ENCODE data around the gene DNAH9. TPM values are rescaled to one million over a fixed set of nuclear protein-coding genes. Genes with fewer than 3 reads are reported as not detected.

Gene DNAH9
- total and polyA plus RNA-seq, 4 donors: under 0.01 to 0.09 TPM; not detected in 2

- H3K9ac ChIP-seq (ENCODE audit: low read depth in 1 of 2, low read length in 2 of 2): no peak overlapping the region
- peaks cover 0 to 6% (median 5%) of the 10 kb centered on the region in 4 donors for H3K36me3 ChIP-seq (ENCODE audit: control insufficient read depth in 4 of 4, insufficient read depth in 3 of 4, low read depth in 1 of 4, low read length in 3 of 4)
- H3K4me1 ChIP-seq (ENCODE audit: control insufficient read depth in 4 of 4, insufficient read depth in 4 of 4, low read length in 3 of 4): peaks cover 2 to 13% (median 8%) of the 10 kb centered on the region in 4 donors
- H3K27me3 ChIP-seq (ENCODE audit: control insufficient read depth in 4 of 4, insufficient read depth in 4 of 4, low read length in 3 of 4): no peaks in the 10 kb centered on the region
- H3K4me3 ChIP-seq (ENCODE audit: low read depth in 1 of 3, low read length in 3 of 3): no peak overlapping the region
- no peak for DNase-seq (ENCODE audit: low spot score)
- H3K27ac ChIP-seq (ENCODE audit: low read depth in 1 of 2, low read length in 2 of 2): no peak overlapping the region
- TF ChIP-seq, protein P1, sequence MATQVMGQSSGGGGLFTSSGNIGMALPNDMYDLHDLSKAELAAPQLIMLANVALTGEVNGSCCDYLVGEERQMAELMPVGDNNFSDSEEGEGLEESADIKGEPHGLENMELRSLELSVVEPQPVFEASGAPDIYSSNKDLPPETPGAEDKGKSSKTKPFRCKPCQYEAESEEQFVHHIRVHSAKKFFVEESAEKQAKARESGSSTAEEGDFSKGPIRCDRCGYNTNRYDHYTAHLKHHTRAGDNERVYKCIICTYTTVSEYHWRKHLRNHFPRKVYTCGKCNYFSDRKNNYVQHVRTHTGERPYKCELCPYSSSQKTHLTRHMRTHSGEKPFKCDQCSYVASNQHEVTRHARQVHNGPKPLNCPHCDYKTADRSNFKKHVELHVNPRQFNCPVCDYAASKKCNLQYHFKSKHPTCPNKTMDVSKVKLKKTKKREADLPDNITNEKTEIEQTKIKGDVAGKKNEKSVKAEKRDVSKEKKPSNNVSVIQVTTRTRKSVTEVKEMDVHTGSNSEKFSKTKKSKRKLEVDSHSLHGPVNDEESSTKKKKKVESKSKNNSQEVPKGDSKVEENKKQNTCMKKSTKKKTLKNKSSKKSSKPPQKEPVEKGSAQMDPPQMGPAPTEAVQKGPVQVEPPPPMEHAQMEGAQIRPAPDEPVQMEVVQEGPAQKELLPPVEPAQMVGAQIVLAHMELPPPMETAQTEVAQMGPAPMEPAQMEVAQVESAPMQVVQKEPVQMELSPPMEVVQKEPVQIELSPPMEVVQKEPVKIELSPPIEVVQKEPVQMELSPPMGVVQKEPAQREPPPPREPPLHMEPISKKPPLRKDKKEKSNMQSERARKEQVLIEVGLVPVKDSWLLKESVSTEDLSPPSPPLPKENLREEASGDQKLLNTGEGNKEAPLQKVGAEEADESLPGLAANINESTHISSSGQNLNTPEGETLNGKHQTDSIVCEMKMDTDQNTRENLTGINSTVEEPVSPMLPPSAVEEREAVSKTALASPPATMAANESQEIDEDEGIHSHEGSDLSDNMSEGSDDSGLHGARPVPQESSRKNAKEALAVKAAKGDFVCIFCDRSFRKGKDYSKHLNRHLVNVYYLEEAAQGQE (IDR thresholded peaks at IDR 0.05): no peak
- TF ChIP-seq FOXA1 (IDR thresholded peaks at IDR 0.05) (no peak), NR2F2 (IDR thresholded peaks at IDR 0.05) (no peak), GABPA (IDR thresholded peaks at IDR 0.05 in 1 of 2, conservative IDR thresholded peaks at IDR 0.05 in 1 of 2) (no peak), SP1 (IDR thresholded peaks at IDR 0.05) (no peak), CTCF (IDR thresholded peaks at IDR 0.05; ENCODE audit: low read depth, low read length, missing input control) (no peak)
- WGBS: 70% methylated on average over 4 of the region's 4 CpGs
- no peaks in the 10 kb centered on the region for H3K9me3 ChIP-seq (ENCODE audit: control insufficient read depth in 4 of 4, low read length in 3 of 4)
Observed at GRCh38 chr17:11991461-11991860, 393.2 kb downstream of the DNAH9 start.

GRCh38 chr17:11996722-11997146 is 398.5 kb downstream of the DNAH9 start:
- H3K9me3 ChIP-seq (ENCODE audit: control insufficient read depth in 4 of 4, low read length in 3 of 4): no peaks in the 10 kb centered on the region
- peaks cover 0 to 6% (median 3%) of the 10 kb centered on the region in 4 donors for H3K36me3 ChIP-seq (ENCODE audit: control insufficient read depth in 4 of 4, insufficient read depth in 3 of 4, low read depth in 1 of 4, low read length in 3 of 4)
- TF ChIP-seq GABPA (IDR thresholded peaks at IDR 0.05 in 1 of 2, conservative IDR thresholded peaks at IDR 0.05 in 1 of 2): no peak
- TF ChIP-seq, protein P1 (IDR thresholded peaks at IDR 0.05): peak; percentile 31
- peak; percentile 40 for TF ChIP-seq CTCF (IDR thresholded peaks at IDR 0.05; ENCODE audit: low read depth, low read length, missing input control)
- TF ChIP-seq FOXA1 (IDR thresholded peaks at IDR 0.05): no peak
- peak; percentile 54 for TF ChIP-seq TAF1 (conservative IDR thresholded peaks at IDR 0.05)
- no peak for TF ChIP-seq FOXA2 (IDR thresholded peaks at IDR 0.05)
- TF ChIP-seq RAD21 (IDR thresholded peaks at IDR 0.05): peak in 1 of 2 donors; percentile 25
- H3K4me3 ChIP-seq (ENCODE audit: low read depth in 1 of 3, low read length in 3 of 3): peak overlapping the region; percentile 89 to 96 (median 95)
- no peaks in the 10 kb centered on the region for H3K27me3 ChIP-seq (ENCODE audit: control insufficient read depth in 4 of 4, insufficient read depth in 4 of 4, low read length in 3 of 4)
- under 1% methylated on average over 14 of the region's 14 CpGs for WGBS
- peaks cover 0 to 13% (median 4%) of the 10 kb centered on the region in 4 donors for H3K4me1 ChIP-seq (ENCODE audit: control insufficient read depth in 4 of 4, insufficient read depth in 4 of 4, low read length in 3 of 4)
- peak overlapping the region; percentile 91 to 96 for H3K27ac ChIP-seq (ENCODE audit: low read depth in 1 of 2, low read length in 2 of 2)
- H3K9ac ChIP-seq (ENCODE audit: low read depth in 1 of 2, low read length in 2 of 2): peak overlapping the region; percentile 76 to 96
- DNase-seq (ENCODE audit: low spot score): no peak

Measured in liver (tissue), 9 donors.